Dermis blood vessel endothelial cell (primary cell): ENCODE results near the gene TMEM208. TPM values are rescaled to one million over a fixed set of nuclear protein-coding genes. Genes with fewer than 3 reads are reported as not detected.

ENCODE experiments used
- DNase-seq: peaks from one replicate; pipeline ENCODE4 v3.0.0; 2010
- total RNA-seq: library from RNA; depleted of rRNA; stranded (reverse); fragments of >200 nt; gene quantifications from 2 replicates; pipeline ENCODE4 v1.2.3, GENCODE V29; 2014

The TMEM208 gene
- total RNA-seq, 1 donor from 2014 or later: 31.7 TPM

- DNase-seq: no peak
Measured at GRCh38 chr16:67252609-67253497, 25.9 kb downstream of the TMEM208 start.

DNA sequence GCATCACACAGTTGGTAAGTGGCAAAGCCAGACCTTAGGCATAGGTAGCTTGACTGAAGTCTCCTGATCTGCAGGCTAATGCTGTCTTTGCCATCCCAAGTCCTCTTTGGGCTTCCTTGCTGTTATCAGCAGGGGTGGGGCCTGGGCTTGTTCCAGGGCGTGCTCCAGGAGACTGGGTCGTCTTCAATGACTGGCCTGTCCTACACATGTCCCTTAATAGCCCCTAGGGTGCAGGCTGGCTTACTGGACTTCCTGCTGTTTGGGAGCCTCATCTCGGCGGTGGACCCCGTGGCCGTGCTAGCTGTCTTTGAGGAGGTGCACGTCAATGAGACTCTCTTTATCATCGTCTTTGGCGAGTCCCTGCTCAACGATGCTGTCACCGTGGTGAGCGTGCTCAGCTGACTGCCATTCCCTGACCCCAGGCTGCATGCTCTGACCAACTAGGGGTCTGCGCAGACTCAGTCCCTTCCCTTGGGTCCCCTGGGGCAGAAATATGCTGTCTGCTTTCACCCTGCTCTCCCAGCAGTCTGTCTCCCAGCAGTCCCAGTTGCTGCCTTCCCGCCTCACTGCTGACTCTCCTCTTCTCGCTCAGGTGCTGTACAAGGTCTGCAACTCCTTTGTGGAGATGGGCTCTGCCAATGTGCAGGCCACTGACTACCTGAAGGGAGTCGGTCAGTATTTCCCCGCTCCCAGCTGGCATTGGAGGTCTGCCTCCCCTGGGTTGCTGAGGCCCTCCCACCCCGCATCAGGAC, 28.0 kb downstream of the TMEM208 start:
- DNase-seq: no peak

- no peak for DNase-seq
Measured at GRCh38 chr16:67255553-67256221, 28.8 kb downstream of the TMEM208 start.

DNA sequence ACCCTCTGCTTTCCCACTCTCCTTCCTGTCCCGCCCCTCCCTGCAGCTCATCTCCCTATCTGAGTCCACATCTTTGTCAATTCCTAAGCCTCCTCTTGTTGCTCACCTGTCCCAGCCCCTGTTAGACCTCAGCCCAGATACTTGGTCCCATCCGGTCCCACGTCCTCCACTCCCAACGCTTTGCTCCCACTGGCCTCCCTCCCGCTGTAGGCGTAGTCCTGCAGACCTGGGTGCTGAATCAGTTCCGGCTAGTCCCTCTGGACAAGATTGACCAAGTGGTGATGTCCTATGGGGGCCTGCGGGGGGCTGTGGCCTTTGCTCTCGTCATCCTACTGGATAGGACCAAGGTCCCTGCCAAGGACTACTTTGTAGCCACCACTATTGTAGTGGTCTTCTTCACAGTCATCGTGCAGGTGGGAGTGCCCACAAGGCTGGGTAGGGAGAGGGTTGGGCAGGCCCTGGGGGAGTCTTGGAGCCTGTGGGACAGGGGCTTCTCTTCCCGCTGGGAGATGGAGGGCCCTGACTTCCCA, 29.8 kb downstream of the TMEM208 start:
- no peak for DNase-seq

DNA sequence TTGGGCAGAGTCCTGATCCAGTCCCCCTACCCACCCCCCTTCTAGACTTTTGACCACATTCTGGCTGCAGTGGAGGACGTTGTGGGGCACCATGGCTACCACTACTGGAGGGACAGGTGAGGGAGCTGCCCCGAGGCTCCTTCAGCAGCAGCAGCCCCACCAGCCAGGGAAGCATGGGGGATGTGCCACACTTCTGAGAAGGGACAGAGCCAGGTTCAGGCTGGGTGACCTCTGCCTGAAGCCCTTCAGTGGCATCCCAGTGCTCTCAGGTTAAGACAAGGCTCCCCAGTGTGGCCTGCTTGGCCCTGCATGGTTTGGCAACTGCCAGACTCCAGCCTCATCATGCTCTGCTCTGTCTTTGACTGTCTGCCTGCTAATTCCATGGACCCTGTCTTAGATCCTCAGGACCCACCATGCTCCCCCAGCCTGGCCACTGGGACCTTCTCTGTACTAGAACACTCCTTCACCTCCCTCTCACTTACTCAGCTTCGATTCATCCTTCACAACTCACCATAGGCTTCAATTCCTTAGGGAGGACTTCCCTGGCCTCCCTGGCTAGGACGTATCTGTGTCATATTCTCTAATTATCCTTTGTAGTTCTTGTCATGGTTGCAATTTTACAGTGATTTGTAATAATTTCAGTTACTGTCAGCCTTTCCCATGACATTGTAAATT, 30.7 kb downstream of the TMEM208 start:
- no peak for DNase-seq

DNA sequence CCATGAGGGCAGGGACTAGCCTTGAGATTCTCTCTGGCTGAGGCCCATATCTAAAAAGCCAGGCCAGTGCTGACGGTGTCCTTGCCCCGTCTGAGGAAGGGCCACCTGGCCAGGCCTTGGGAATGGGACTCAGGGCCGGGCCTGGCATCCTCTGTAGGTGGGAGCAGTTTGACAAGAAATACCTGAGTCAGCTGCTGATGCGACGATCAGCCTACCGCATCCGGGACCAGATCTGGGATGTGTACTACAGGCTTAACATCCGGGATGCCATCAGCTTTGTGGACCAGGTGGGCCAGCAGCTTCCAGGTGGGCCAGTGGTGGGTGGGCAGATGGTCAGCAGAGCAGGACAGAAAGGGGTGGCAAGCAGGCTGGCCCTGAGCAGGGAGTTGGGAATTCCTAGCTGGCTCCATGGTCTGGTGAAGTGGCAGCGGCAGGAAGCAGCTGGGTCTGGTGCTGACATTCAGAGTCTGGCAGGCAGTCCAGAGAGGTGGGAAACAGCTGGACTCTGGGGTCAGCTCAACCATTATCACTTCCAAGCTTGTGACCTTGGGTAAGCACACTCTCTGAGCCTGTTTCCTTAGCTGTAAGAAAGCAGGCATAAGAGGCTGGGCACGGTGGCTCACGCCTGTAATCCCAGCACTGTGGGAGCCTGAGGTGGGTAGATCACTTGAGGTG, 31.4 kb downstream of the TMEM208 start:
- peak; percentile 96 for DNase-seq

DNA sequence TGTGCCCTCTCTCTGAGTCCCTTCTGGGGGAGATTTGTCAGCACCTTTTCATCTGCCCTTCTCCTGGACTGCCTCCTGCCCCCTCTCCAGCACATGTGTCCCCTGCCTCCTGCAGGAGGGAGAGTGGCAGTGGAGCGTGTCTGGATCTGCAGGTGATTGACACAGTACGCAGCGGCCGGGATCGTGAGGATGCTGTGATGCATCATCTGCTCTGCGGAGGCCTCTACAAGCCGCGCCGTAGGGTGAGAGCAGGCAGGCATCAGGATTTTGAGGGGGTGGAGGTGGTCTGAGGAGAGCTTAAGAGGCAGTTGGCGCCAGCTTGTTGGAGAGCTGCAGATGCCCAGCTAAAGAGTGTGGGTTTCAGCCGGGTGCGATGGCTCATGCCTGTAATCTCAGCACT, 32.8 kb downstream of the TMEM208 start:
- DNase-seq: no peak

GRCh38 chr16:67260426-67261063, 33.6 kb downstream of the TMEM208 start:
- peak; percentile 70 for DNase-seq

GRCh38 chr16:67263201-67263600, 36.3 kb downstream of the TMEM208 start:
- no peak for DNase-seq

GRCh38 chr16:67264277-67264676, 37.3 kb downstream of the TMEM208 start:
- DNase-seq: no peak

DNA sequence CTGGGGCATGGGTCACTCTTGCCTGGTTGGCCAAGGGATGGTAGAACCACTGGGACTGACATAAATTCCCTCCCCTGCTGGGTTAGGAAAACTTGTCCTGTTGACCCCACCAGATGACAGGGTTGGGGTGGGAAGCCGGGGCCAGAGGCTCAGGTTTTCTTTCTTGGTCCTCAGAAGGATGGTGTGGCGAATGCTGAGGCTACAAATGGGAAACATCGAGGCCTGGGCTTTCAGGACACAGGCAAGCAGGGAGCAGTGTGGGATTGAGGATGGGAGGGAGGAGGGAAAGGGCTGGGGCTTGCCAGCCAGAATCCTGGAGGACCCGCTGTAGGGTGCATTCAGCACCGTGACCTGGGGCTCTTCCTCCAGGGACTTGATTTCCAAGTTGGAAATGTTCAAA, 37.9 kb downstream of the TMEM208 start:
- no peak for DNase-seq

- no peak for DNase-seq
Measured at GRCh38 chr16:67265834-67266233, 38.9 kb downstream of the TMEM208 start.

GRCh38 chr16:67268136-67268579, 41.2 kb downstream of the TMEM208 start:
- peak; percentile 94 for DNase-seq

DNA sequence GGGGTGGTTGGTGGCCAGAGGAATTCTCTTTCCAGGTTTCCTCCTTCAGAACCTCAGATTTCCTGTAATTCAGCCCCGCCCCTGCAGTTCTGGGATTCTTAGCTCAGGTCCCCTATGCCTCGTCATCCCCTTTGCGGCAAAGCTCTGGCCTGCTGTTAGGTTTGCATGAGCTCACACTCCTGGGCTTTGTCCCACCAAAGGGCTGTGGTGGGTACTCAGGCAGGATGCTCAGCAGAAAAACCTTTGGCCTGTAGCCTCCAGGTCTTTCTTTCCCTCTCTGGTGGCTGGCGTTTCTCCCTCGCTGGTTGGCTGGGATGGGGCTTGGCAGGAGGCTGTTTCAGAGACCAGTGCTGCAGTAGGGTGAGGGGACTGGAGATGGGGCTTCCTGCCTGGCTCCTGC, 42.8 kb downstream of the TMEM208 start:
- DNase-seq: peak; percentile 80

GRCh38 chr16:67270931-67271338, 44.0 kb downstream of the TMEM208 start:
- DNase-seq: no peak

DNA sequence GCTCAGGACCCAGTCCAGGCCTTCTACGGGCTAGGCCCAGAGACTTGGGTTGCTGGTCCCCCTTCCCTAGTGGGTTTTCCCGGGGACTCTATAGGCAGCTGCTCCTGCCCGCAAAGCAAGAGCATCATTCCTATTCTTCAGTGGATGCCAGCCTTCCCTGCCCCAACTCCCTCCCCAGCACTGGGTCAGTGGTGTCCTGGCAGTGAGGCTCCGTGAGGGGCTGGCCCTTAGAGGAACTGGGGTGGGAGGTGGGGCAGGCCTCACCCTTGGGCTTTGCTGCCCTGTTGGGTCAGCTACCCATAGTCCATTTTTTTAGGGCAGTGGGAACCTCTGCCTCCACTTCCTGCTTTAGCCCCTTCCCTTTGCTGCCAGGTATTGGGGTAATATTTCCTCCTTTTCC, 44.5 kb downstream of the TMEM208 start:
- DNase-seq: no peak

DNA sequence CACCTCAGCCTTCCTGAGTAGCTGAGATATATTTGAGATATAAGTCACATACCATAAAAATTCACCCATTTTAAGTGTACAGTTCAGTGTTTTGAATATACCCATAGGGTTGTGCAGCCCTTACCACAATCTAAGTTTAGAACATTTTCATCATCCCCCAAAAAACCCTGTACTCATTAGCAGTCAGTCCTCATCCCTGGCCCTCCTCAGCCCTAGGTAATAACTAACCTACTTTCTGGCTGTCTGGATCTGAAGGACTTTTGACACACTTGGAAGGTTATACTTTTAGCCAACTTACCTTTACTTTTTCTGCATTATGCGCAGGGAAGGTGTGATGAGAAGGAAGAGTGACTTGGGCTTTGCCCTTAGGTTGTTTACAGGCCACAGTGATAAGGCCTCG, 48.4 kb downstream of the TMEM208 start:
- DNase-seq: no peak

GRCh38 chr16:67277294-67277998, 50.5 kb downstream of the TMEM208 start:
- peak; percentile 87 for DNase-seq

- DNase-seq: peak; percentile 67
Measured at GRCh38 chr16:67277999-67278772, 51.3 kb downstream of the TMEM208 start.
